ENCODE data around the gene RAB9B. TPM values are rescaled to one million over a fixed set of nuclear protein-coding genes. Genes with fewer than 3 reads are reported as not detected.

Gene RAB9B, protein sequence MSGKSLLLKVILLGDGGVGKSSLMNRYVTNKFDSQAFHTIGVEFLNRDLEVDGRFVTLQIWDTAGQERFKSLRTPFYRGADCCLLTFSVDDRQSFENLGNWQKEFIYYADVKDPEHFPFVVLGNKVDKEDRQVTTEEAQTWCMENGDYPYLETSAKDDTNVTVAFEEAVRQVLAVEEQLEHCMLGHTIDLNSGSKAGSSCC
- total RNA-seq (2022; extraction: Qiagen RNA extraction; ENCODE audit: low read depth) = 0.05 TPM in 3 of 5 replicates, not detected in the others

DNA sequence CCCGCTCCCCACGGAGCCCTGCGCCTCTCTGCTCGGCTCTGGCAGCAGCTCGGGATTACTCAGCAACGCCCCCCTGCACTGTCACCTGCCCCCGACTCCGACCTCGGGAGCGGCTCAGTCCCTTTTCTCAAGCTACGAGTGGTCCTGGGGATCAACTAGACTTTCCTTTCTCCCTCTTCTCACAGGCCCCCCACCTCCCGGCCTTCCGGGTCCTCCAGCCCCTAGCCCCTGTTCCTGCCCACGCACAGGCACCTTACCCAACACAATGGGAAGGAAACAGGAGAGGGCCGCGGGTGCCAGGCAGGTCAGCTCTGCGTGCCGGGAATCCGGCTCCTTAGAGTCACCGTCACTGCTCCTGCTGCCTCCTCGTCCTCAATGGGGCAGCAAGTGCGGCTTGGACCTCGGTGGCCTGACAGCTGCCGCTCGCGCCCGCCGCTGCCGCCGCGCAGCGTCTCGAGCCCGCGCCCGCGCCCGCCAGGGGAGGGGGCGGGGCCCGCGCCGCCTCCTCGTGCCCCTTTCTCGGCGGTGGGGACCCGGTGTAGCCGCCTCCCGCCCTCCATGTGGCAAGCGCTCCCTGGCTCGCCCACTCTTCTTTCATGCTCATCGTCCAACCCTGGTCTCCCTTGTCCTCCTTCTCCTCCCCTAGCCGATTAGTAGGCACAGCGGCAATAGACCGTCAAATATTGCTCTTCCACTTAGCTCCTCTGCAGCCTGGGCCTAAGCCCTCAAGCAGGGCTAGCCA is at the start of gene RAB9B:
Gene RAB9B, minus strand, starts transcription at position 455 of the 742 bp plus-strand sequence. CDS start 6,473 bp downstream, outside the sequence.

DNA sequence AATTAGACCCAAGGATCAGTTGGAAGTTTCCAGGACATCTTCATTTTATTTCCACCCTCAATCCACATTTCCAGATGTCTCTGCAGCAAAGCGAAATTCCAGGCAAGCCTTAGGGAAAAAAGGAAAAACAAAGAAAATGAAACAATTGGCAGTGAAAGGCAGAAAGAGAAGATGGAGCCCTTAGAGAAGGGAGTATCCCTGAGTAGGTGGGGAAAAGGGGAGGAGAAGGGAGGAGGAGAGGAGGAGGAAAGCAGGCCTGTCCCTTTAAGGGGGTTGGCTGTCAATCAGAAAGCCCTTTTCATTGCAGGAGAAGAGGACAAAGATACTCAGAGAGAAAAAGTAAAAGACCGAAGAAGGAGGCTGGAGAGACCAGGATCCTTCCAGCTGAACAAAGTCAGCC is 55.5 kb downstream of the RAB9B start, which contains the start of gene PLP1:
Gene PLP1, plus strand, starts transcription at position 295 of the 400 bp plus-strand sequence. CDS start 156 bp downstream, outside the sequence.

Other genes with a start within 250 kb of the RAB9B start
- gene TCEAL4, start 246.7 kb downstream of the RAB9B start, total RNA-seq (2022; extraction: Qiagen RNA extraction; ENCODE audit: low read depth) = 102 to 160 TPM (median 114 TPM) in 5 replicates
- 13.5 to 20.6 TPM (median 19.0 TPM) in 5 replicates for gene TCEAL3, start 224.3 kb downstream of the RAB9B start, total RNA-seq (2022; extraction: Qiagen RNA extraction; ENCODE audit: low read depth)
- gene TCEAL1, start 203.3 kb downstream of the RAB9B start, total RNA-seq (2022; extraction: Qiagen RNA extraction; ENCODE audit: low read depth) = 32.6 to 46.0 TPM (median 36.4 TPM) in 5 replicates
- gene MORF4L2, start 145.6 kb downstream of the RAB9B start, total RNA-seq (2022; extraction: Qiagen RNA extraction; ENCODE audit: low read depth) = 429 to 1,166 TPM (median 478 TPM) in 5 replicates
- 0.08 to 0.27 TPM in 2 of 5 replicates, not detected in the others for gene TMEM31, start 121.3 kb downstream of the RAB9B start, total RNA-seq (2022; extraction: Qiagen RNA extraction; ENCODE audit: low read depth)
- gene PLP1, start 55.4 kb downstream of the RAB9B start, total RNA-seq (2022; extraction: Qiagen RNA extraction; ENCODE audit: low read depth) = not detected in 5 replicates
- 4.3 to 8.0 TPM (median 5.9 TPM) in 5 replicates for gene TMSB15B, start 130.4 kb upstream of the RAB9B start, total RNA-seq (2022; extraction: Qiagen RNA extraction; ENCODE audit: low read depth)
- not detected in 5 replicates for gene H2BW1, start 181.5 kb upstream of the RAB9B start, total RNA-seq (2022; extraction: Qiagen RNA extraction; ENCODE audit: low read depth)
- not detected in 5 replicates for gene H2BW2, start 207.7 kb upstream of the RAB9B start, total RNA-seq (2022; extraction: Qiagen RNA extraction; ENCODE audit: low read depth)
- gene TMSB15C, start 244.0 kb upstream of the RAB9B start, total RNA-seq (2022; extraction: Qiagen RNA extraction; ENCODE audit: low read depth) = 0.13 to 0.34 TPM (median 0.26 TPM) in 5 replicates